ENCODE results near the gene EFNB2.

The EFNB2 gene

GRCh38 chr13:106487129-106487528 lies 48.3 kb downstream of the EFNB2 start:
- DNase-seq (ENCODE audit: low read depth in 4 of 4, low spot score in 1 of 4): no peak

- DNase-seq (ENCODE audit: low read depth in 4 of 4, low spot score in 1 of 4): no peak
These were observed 49.2 kb downstream of the EFNB2 start for GRCh38 chr13:106486287-106486686.

- no peak for DNase-seq (ENCODE audit: low read depth in 4 of 4, low spot score in 1 of 4)
These were observed 50.8 kb downstream of the EFNB2 start for GRCh38 chr13:106484537-106485193.

GRCh38 chr13:106484084-106484483 lies 51.4 kb downstream of the EFNB2 start:
- DNase-seq (ENCODE audit: low read depth in 4 of 4, low spot score in 1 of 4): no peak

- no peak for DNase-seq (ENCODE audit: low read depth in 4 of 4, low spot score in 1 of 4)
These were observed 53.5 kb downstream of the EFNB2 start for GRCh38 chr13:106481919-106482318.

DNA sequence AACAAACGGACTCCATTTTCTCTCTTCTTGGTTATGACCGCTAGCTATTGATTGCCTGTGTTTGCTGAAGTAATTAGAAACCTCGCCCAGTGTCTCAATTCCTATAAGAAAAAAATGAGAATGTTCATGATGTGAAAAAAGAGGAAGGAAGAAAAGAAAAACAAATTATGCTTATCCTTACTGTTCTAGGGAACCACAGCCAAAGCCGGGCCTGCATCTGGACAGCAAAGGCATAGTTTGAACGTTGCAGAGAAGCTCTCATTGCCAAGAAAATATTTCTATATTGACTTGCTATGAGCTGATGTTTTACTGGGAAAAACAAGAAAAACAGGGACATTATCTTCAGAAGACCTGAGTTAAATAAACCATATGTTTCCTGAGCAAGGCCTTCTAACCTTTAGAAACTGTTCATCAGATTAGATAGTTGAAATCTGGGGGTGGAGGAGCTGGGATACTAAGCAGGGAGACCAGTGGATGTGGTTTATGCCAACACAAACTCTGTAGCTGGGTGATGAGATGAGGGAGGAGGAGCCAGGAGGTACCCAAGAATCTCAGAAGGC lies 55.0 kb downstream of the EFNB2 start:
- DNase-seq (ENCODE audit: low read depth in 4 of 4, low spot score in 1 of 4): no peak

DNA sequence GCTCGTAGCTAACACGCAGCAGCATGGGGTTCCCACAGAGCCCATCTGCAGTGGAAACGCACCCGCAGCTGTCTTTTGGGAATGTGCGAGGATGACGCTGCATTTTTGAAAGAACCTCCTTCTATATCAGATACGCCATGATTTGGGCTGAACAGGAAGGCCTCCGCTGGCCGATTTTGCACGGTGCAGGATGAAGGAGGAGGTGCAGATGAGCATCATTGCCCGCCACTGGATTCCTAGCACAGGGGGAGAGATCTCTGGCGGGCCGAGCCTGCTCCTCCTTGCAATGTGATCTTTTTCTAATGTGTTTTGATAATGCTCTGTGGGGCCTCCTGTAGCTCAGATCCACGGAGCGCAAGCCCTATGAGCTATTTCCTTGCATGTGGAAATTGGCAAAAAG lies 55.5 kb downstream of the EFNB2 start:
- no peak for DNase-seq (ENCODE audit: low read depth in 4 of 4, low spot score in 1 of 4)

DNA sequence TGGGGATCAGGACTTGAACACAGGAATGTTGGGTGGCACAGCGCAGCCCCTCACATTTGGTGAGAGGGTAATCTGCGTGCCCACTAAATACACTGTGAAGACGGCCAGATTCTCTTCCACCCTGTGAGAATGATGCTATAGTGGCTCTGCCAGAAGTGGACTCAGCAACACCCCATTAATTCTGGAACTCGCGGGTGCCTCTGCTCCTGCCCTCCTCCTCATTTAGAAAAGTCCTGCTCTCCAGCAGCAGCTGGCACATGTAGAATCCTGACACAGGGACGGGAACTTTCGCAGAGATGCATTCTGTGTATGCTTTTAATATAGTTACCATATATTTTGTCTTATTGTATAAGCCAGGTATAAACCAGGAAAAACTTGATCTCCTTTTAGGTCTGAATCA lies 57.3 kb downstream of the EFNB2 start:
- no peak for DNase-seq (ENCODE audit: low read depth in 4 of 4, low spot score in 1 of 4)

- DNase-seq (ENCODE audit: low read depth in 4 of 4, low spot score in 1 of 4): no peak
These were observed 58.2 kb downstream of the EFNB2 start for GRCh38 chr13:106477303-106477702.

DNA sequence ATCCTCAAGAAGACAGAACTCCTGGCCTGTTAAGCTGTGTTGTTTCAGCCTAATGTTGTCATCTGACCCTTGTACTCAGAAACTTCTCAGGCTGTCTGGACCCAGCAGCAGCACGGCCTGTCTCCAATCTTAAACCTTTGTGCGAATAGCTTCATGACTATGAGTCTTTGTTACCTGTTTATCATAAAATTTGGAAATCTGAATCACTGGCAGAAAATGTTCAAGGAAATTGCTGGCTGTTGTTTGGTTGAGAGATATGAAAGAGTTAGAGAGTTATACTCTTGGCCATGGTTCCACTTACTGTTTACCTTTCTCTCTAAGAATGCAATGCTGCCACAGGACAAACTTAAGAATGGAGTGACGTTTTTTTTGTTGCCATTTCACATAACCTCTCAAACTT lies 59.6 kb downstream of the EFNB2 start:
- no peak for DNase-seq (ENCODE audit: low read depth in 4 of 4, low spot score in 1 of 4)

GRCh38 chr13:106474912-106475311 lies 60.5 kb downstream of the EFNB2 start:
- no peak for DNase-seq (ENCODE audit: low read depth in 4 of 4, low spot score in 1 of 4)

GRCh38 chr13:106473154-106473553 lies 62.3 kb downstream of the EFNB2 start:
- DNase-seq (ENCODE audit: low read depth in 4 of 4, low spot score in 1 of 4): no peak

DNA sequence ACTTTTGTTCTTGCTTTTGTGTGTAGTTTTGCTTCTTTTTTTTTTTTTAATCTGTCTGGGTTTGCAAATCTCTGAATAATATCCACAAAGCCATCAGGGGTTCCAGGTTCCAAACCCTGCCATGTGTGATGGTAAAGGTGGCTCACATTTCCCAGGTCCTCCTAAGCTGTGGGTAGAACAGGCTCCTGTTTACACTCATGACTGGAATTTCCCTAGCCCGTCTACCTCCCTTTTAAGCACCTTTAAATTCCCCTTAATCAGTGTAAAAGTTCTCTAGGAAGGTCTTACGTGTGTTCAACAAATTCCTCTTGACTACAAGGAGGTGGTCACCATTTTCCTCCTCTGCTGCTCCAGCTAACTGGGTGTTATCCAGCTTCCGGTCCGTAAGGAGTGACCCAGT lies 62.8 kb downstream of the EFNB2 start:
- DNase-seq (ENCODE audit: low read depth in 4 of 4, low spot score in 1 of 4): no peak

DNA sequence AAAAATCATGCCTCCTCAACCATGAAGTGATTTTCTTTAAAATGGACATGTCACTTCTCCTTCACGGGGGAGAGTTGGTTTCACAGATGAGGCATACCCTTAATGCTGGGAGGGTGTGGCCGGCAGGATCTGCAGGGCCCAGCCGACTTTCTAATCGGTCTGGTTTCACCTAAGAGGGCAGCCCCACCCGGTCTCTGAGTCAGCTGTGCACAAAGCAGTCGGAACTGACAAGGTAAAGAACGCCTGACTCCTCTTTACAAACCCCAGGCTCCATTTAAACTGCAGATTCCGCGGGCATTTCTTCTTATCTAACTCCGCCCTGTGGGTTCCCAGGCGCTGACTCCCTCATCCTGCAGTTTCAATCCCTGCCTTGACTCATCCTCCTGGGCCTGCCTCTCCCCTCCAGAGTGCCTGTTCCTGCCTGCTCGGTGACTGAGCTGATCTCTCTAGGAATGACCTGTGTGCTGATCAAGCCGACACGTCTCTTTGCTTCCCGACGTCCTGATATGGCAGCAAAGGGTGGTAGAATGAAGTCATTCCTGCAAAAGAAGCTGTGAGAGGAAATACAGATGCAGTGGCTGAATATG lies 63.4 kb downstream of the EFNB2 start:
- DNase-seq (ENCODE audit: low read depth in 4 of 4, low spot score in 1 of 4): no peak

DNA sequence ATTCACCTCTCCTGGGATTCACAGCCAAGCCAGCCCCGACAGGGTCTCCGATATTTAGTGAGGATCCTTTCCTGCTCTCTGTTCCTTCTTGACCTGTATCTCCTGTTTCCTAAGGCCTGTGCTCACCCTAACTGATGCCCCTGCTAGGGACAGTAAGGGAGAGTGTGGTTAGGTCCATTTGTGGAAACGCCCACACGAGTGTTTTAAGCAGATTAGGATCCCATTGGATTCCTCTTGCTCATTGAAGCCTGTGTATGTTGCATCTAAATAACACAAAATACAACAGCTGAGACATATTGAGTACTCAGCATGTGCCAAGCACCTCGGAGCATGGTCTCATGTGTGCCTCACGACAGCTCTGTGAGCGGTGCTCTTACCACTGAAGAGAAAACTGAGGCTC lies 64.9 kb downstream of the EFNB2 start:
- no peak for DNase-seq (ENCODE audit: low read depth in 4 of 4, low spot score in 1 of 4)

DNA sequence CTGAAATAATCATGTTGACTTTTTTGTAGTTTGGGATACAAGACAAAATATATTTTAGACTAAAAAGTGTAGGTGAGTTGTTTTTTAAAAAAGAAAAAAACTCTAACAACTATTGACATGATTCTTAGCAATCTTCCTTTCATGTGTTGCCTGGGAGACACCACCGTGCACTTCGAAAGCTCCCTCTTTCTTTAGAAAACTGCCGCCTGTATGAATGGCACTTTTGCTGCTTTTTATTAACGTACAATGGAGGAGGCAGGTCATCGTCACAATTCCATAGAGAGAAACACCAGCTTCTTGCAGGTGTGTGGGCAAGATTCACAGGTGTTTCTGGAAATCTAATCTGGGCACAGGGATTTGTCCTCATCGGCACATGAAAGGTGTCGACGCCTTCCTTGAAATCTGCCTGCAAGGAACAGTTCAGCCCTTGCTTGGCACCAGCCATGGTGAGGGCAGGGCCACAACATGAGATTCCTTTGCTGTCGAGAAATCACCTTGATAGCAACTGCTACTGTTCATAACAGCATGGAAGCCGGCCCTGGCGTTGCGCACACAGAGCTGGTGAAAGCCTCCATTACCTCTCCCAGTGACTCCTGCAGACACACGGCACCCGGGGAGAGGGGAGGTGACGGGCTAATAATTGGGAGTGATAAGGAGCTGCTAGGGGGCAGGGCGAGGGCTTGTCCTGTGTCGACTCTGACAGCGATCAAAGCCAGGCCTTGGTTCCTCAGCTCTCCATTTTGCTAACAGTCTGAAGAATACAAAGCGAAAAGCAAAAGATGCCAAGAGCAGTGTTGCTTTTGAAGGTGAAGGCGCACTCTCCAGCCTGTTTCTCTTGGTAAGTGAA lies 66.5 kb downstream of the EFNB2 start:
- no peak for DNase-seq (ENCODE audit: low read depth in 4 of 4, low spot score in 1 of 4)

GRCh38 chr13:106468207-106468606 lies 67.3 kb downstream of the EFNB2 start:
- DNase-seq (ENCODE audit: low read depth in 4 of 4, low spot score in 1 of 4): no peak

- no peak for DNase-seq (ENCODE audit: low read depth in 4 of 4, low spot score in 1 of 4)
These were observed 67.9 kb downstream of the EFNB2 start for GRCh38 chr13:106467427-106468122.

DNA sequence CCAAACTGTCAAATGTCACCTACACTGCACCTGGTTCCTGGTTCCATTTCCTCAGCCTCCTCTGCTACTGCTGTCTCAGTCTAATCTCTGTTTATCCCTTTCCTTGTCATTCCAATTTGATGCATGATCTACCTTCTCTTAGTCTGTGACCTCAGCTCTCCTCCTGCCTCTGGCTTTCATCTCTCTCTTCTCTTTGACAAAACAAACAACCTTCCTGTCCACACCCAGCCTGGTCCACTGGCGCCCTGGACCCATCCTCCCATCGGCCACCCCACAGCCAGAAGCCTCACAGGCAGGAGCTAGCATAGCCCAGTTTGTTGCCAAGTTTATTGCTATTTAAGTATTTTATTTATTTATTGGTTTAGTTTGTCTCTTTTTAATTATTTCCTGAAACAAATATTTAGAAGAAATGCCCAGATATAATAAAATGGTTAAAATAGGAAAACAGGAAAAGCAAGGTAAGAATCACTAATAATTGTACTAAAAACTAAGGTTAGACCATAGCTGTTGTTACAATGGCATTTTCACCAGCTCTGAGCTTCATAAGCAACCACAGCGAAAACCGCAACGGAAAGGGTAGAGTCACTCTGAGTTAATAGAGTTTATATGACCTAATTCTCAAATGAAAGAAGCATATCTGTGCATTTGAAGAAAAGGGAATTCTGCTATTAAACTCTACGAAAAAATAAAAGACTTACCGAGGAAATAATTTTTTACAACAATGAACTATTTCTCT lies 68.6 kb downstream of the EFNB2 start:
- no peak for DNase-seq (ENCODE audit: low read depth in 4 of 4, low spot score in 1 of 4)

DNA sequence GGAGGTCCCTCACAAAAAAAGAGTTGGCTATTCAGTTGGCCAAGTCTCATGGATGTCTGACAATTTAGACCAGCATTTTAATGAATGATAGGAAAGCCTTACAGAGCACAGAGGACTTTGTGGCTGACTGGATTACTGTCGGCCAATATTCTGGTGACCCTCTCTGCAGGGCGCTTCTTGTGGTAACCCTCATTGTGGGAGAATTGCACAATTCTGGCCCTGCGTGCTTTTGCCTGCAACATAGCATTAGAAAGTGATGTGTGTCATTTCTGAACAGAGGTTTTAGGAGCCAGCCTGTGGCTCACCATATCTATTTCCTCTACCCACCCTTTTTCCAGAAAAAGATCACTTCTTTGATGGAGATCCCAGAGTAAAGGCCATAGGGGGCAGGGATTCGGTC lies 71.4 kb downstream of the EFNB2 start:
- no peak for DNase-seq (ENCODE audit: low read depth in 4 of 4, low spot score in 1 of 4)

DNA sequence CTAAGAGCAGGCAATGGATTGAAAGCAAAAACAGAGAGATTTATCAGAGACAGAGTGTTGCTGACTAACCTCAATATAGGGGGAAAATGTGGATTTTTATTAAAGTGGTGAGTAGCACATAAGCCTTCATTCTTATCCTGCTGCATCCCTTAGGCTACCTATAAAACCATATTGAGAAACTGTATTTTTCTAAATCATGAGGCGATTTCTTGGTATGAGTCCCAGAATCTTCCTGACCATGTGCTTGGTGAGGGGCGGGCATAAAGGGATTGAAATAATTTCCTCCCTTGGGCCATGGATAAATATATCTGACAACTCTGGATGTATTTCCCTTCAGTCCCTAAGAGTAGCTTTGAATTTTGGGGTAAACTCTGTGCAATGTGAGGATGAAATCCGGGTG lies 72.8 kb downstream of the EFNB2 start:
- no peak for DNase-seq (ENCODE audit: low read depth in 4 of 4, low spot score in 1 of 4)

All from stimulated activated CD4-positive, alpha-beta T cell treated with anti-CD3 and anti-CD28 coated beads, Interleukin-1b, Interleukin-23, amount 100 ng/mL, for 24 hours (primary cell).